ENCODE measurements around the gene SYP.

GRCh38 chrX:49225858-49226257 is 25.9 kb upstream of the SYP start:
- no peak for TF ChIP-seq EP300 (IDR thresholded peaks at IDR 0.05)
- TF ChIP-seq POLR2A (IDR thresholded peaks at IDR 0.05) = no peak
- TF ChIP-seq CTCF (IDR thresholded peaks at IDR 0.05) = no peak
- no peak for TF ChIP-seq POLR2AphosphoS5 (IDR thresholded peaks at IDR 0.05)
